Sigmoid colon (tissue), 4 donors: Measurements from ENCODE around the gene TJP2.

Source experiments
- EP300 ChIP-seq, 4 donors: sonication (generic); formaldehyde crosslinking; IDR thresholded peaks; one replicate each; pipeline ENCODE4 v1.6.1; 2017; ENCODE audit warnings: antibody characterized with exemption in 4 of 4
- POLR2A ChIP-seq, 2 donors: fragments of 450-650 bp; IDR thresholded peaks; one replicate each; pipeline ENCODE4 v1.6.1; 2016; ENCODE audit warnings: antibody characterized with exemption in 2 of 2, mild to moderate bottlenecking in 2 of 2, moderate library complexity in 2 of 2
- POLR2AphosphoS5 ChIP-seq, 4 donors: sonication (generic); formaldehyde crosslinking; IDR thresholded peaks; one replicate each; pipeline ENCODE4 v1.6.1; 2017; ENCODE audit warnings: antibody characterized with exemption in 4 of 4
- TF ChIP-seq, protein P1 (sequence below), 4 experiments: fragments of 450-650 bp in 3 of 4; fragments of 200-600 bp in 1 of 4; IDR thresholded peaks; one replicate each; pipeline ENCODE4 v1.5.1; 2016 to 2019; ENCODE audit warnings: antibody characterized with exemption in 4 of 4, mild to moderate bottlenecking in 3 of 4, moderate library complexity in 2 of 4

GRCh38 chr9:69232135-69232534 lies 58.1 kb downstream of the TJP2 start:
- TF ChIP-seq, protein P1, sequence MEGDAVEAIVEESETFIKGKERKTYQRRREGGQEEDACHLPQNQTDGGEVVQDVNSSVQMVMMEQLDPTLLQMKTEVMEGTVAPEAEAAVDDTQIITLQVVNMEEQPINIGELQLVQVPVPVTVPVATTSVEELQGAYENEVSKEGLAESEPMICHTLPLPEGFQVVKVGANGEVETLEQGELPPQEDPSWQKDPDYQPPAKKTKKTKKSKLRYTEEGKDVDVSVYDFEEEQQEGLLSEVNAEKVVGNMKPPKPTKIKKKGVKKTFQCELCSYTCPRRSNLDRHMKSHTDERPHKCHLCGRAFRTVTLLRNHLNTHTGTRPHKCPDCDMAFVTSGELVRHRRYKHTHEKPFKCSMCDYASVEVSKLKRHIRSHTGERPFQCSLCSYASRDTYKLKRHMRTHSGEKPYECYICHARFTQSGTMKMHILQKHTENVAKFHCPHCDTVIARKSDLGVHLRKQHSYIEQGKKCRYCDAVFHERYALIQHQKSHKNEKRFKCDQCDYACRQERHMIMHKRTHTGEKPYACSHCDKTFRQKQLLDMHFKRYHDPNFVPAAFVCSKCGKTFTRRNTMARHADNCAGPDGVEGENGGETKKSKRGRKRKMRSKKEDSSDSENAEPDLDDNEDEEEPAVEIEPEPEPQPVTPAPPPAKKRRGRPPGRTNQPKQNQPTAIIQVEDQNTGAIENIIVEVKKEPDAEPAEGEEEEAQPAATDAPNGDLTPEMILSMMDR (IDR thresholded peaks at IDR 0.05): no peak
- no peak for TF ChIP-seq POLR2A (IDR thresholded peaks at IDR 0.05)
- TF ChIP-seq POLR2AphosphoS5 (IDR thresholded peaks at IDR 0.05): no peak
- TF ChIP-seq EP300 (IDR thresholded peaks at IDR 0.05): no peak
